CD8-positive, alpha-beta memory T cell (primary cell): Measurements from ENCODE around the gene DENND1A. TPM values are rescaled to one million over a fixed set of nuclear protein-coding genes. Genes with fewer than 3 reads are reported as not detected.

Experiments
- CTCF ChIA-PET: fragments of 350-600 bp; sonication (Branson Sonifier 250); formaldehyde crosslinking; loops from one replicate; lab custom pipeline; 2021; ENCODE audit warnings: antibody characterized with exemption; lab: Charles Lee
- POLR2A ChIA-PET: fragments of 350-600 bp; sonication (Branson Sonifier 250); formaldehyde crosslinking; loops from one replicate; lab custom pipeline; 2021; ENCODE audit warnings: antibody characterized with exemption; lab: Charles Lee
- DNase-seq, 5 donors: peaks; one replicate each; pipeline versions ENCODE4 v3.0.0 to v3.0.0-alpha.2; 2020 to 2022; ENCODE audit warnings: mixed read lengths in 1 of 5
- H3K27ac ChIP-seq: one replicate; pipeline ENCODE4 v1.7.0; 2013; ENCODE audit warnings: low read depth, mild to moderate bottlenecking, low read length, moderate library complexity
- H3K27me3 ChIP-seq: 2 replicates; pipeline ENCODE4 v1.7.0; 2013; ENCODE audit warnings: low read length, mild to moderate bottlenecking; ENCODE audit not compliant: insufficient read depth, poor library complexity, severe bottlenecking
- H3K36me3 ChIP-seq: 2 replicates; pipeline ENCODE4 v1.7.0; 2013; ENCODE audit warnings: mild to moderate bottlenecking, low read length, moderate library complexity; ENCODE audit not compliant: insufficient read depth
- H3K4me1 ChIP-seq: 2 replicates; pipeline ENCODE4 v1.7.0; 2013; ENCODE audit warnings: mild to moderate bottlenecking, low read length, moderate library complexity; ENCODE audit not compliant: insufficient read depth
- H3K4me3 ChIP-seq: 2 replicates; pipeline ENCODE4 v1.7.0; 2013; ENCODE audit warnings: mild to moderate bottlenecking, low read length
- H3K9me3 ChIP-seq: 2 replicates; pipeline ENCODE4 v1.7.0; 2013; ENCODE audit warnings: mild to moderate bottlenecking, low read length
- H3K27ac Mint-ChIP-seq, 8 donors: one replicate each; pipeline ENCODE4 v1.8.0; 2020 to 2021; ENCODE audit warnings: mixed read lengths in 8 of 8, mild to moderate bottlenecking in 6 of 8, inconsistent platforms in 3 of 8, moderate library complexity in 3 of 8
- H3K27me3 Mint-ChIP-seq, 2 donors: one replicate each; pipeline ENCODE4 v1.8.0; 2020 to 2021; ENCODE audit warnings: mixed read lengths in 2 of 2, mild to moderate bottlenecking in 1 of 2, moderate library complexity in 1 of 2
- H3K36me3 Mint-ChIP-seq, 3 donors: one replicate each; pipeline ENCODE4 v1.8.0; 2020 to 2021; ENCODE audit warnings: mixed read lengths in 3 of 3, inconsistent platforms in 1 of 3, mild to moderate bottlenecking in 1 of 3
- H3K4me1 Mint-ChIP-seq, 3 donors: one replicate each; pipeline ENCODE4 v1.8.0; 2020 to 2021; ENCODE audit warnings: mixed read lengths in 3 of 3, inconsistent platforms in 1 of 3, mild to moderate bottlenecking in 1 of 3
- H3K4me3 Mint-ChIP-seq, 7 donors: one replicate each; pipeline ENCODE4 v1.8.0; 2020 to 2021; ENCODE audit warnings: mixed read lengths in 7 of 7, mild to moderate bottlenecking in 6 of 7, moderate library complexity in 4 of 7, inconsistent platforms in 2 of 7
- H3K9me3 Mint-ChIP-seq, 5 donors: one replicate each; pipeline ENCODE4 v1.8.0; 2020 to 2022; ENCODE audit warnings: mixed read lengths in 5 of 5, mild to moderate bottlenecking in 3 of 5, moderate library complexity in 2 of 5, inconsistent platforms in 1 of 5
- polyA plus RNA-seq: library from polyadenylated mRNA; unstranded; fragments of 300-500 nt; fragmentation: Illumina TruSeq; gene quantifications from one replicate; pipeline ENCODE4 v1.2.3, GENCODE V29; 2021
- total RNA-seq, 2 experiments: library from RNA; stranded (reverse); gene quantifications; one replicate each; pipeline ENCODE4 v1.2.3, GENCODE V29; 2021

The DENND1A gene
- total and polyA plus RNA-seq, 3 experiments from 2014 or later = 7.2 to 15.1 (median 15.0) TPM

DNA sequence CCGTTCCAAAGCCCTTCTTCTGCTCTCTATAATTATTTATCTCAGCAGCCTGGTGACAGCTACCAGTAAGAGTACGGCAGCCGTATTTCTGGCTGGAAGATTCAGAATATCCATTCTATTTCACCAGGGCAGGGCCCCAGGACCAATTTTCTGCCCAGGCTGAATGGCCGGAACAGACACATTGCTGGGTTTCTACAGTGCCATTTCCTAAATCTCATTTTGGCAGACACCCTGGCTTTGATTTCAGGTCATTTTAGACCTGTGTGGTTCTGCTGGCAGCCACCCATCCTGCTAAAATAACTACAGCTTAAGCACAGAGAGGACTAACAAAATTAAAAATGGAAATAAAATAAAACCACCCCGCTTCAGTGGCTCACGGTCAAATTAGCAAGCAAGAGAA lies 478.9 kb downstream of the DENND1A start:
- Histone ChIP-seq H3K4me3 (no peak overlapping the region), H3K27ac (no peak overlapping the region), H3K4me1 (no peaks in the 10 kb centered on the region), H3K27me3 (no peaks in the 10 kb centered on the region), H3K9me3 (no peaks in the 10 kb centered on the region), H3K36me3 (no peaks in the 10 kb centered on the region)
- CTCF ChIA-PET = no interaction called here
- POLR2A ChIA-PET = no interaction called here
- H3K27ac Mint-ChIP-seq = no peak overlapping the region
- peaks cover 0 to 53% (median 25%) of the 10 kb centered on the region in 3 donors for H3K36me3 Mint-ChIP-seq
- no peaks in the 10 kb centered on the region for H3K27me3 Mint-ChIP-seq
- H3K9me3 Mint-ChIP-seq = no peaks in the 10 kb centered on the region
- no peaks in the 10 kb centered on the region for H3K4me1 Mint-ChIP-seq
- no peak overlapping the region for H3K4me3 Mint-ChIP-seq
- no peak for DNase-seq

DNA sequence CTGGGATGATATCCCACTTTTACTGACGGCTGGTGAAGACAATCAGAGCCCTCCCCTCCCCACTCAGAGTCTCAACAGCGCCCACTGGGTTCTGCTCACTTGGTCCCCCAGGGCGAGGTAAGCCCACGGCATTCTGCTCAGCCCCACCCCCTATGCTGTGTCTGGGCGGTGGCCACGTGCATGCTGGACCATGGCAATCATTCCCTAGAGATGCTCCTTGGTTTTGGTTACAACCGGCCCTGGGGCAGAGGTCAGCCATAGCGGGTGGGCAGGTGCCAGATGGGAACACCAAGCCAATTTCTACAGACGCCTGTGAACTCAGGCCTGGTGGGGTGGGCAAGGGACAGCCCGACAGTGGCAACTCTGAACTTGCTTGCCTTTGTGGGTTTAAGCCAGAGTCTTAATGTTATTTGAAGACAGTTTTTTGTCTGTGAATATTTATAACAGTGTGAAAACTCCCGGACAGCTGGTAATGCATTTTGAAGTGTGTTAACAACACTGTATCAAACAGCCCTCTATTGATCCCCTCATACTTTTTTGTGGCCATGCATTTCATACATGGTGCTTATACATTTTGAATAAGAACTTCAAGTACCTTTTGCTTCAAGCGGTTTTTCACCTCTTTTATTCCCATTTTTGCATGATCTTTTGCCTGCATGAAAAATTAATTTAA lies 479.7 kb downstream of the DENND1A start:
- Histone ChIP-seq H3K36me3 (no peaks in the 10 kb centered on the region), H3K9me3 (no peaks in the 10 kb centered on the region), H3K4me3 (no peak overlapping the region), H3K27ac (no peak overlapping the region), H3K4me1 (no peaks in the 10 kb centered on the region), H3K27me3 (no peaks in the 10 kb centered on the region)
- no peak for DNase-seq
- CTCF ChIA-PET = no interaction called here
- no peaks in the 10 kb centered on the region for H3K27me3 Mint-ChIP-seq
- POLR2A ChIA-PET = no interaction called here
- no peaks in the 10 kb centered on the region for H3K9me3 Mint-ChIP-seq
- H3K4me1 Mint-ChIP-seq = no peaks in the 10 kb centered on the region
- no peak overlapping the region for H3K27ac Mint-ChIP-seq
- H3K36me3 Mint-ChIP-seq = peaks cover 0 to 48% (median 27%) of the 10 kb centered on the region in 3 donors
- no peak overlapping the region for H3K4me3 Mint-ChIP-seq

DNA sequence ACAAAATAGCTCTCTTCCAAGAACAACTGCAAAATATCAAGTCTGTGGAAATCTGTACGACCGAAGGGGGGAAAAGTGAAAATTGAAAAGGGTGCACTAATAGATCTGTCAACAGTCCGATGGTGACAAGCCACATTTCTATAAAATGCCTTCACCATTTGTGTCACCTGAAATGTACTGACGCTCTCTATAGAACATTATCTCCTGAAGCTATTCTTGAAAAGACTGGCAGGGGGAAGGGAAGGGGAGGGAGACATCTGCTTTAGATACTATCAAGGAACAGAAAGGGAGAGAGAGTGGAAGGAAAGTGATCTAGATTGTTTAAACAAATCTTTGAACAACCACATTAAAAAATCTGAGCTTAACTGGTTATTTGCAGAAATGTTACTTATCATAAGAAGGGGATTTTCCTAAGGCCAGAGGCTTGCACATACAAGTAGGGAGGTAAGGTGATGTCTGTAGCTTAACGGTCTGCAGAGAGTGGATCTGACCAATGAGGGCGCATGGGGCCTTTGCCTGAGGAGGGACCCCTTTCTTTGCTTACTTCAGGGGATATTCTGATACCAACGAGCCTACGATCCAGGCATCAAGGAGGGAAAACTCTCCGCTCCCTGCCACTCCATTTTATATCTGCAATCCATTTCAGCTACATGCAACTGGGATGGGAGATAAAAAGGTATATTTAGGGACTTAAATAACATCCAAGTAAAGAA lies 481.8 kb downstream of the DENND1A start:
- POLR2A ChIA-PET = no interaction called here
- H3K4me3 ChIP-seq = no peak overlapping the region
- DNase-seq = no peak
- H3K27me3 Mint-ChIP-seq = no peaks in the 10 kb centered on the region
- no peaks in the 10 kb centered on the region for H3K36me3 ChIP-seq
- no peak overlapping the region for H3K27ac ChIP-seq
- peaks cover 0 to 42% (median 27%) of the 10 kb centered on the region in 3 donors for H3K36me3 Mint-ChIP-seq
- CTCF ChIA-PET = no interaction called here
- H3K4me1 ChIP-seq = no peaks in the 10 kb centered on the region
- H3K4me1 Mint-ChIP-seq = no peaks in the 10 kb centered on the region
- no peaks in the 10 kb centered on the region for H3K27me3 ChIP-seq
- no peak overlapping the region for H3K4me3 Mint-ChIP-seq
- H3K9me3 Mint-ChIP-seq = no peaks in the 10 kb centered on the region
- no peaks in the 10 kb centered on the region for H3K9me3 ChIP-seq
- no peak overlapping the region for H3K27ac Mint-ChIP-seq

DNA sequence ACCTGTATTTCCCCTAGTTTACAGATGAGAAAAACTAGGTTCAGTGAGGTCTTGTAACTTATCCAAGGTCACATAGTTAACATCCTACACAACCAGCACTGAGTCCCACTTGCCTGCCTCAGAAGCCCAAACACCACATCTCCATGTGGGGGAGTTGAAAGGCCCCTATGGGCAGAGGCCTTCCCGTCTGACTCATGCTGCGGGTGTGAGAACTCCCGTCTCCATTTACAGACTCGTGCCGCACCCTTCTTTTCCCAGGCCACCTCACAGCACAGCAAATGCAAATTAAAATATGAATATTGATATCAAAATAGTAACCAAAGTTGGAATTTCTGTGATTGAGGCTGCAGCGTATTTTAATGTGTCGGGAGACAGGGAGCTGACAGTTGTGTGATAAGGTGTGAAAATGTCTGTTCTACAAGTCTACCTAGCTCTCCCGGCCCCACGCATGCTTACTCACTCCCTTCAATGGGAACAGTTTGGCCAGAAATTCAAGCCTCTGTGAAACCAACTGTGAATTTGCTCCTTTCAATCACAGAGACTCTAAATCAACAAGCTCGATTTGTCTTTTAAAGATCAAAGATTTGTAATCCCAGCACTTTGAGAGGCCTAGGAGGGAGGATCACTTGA lies 483.8 kb downstream of the DENND1A start:
- ChIA-PET POLR2A (no interaction called here), CTCF (no interaction called here)
- Mint-ChIP-seq H3K27me3 (no peaks in the 10 kb centered on the region), H3K9me3 (no peaks in the 10 kb centered on the region), H3K4me3 (no peak overlapping the region), H3K27ac (no peak overlapping the region), H3K36me3 (peaks cover 0 to 29% (median 22%) of the 10 kb centered on the region in 3 donors), H3K4me1 (no peaks in the 10 kb centered on the region)
- H3K9me3 ChIP-seq = no peaks in the 10 kb centered on the region
- no peak for DNase-seq
- H3K27me3 ChIP-seq = no peaks in the 10 kb centered on the region
- no peak overlapping the region for H3K4me3 ChIP-seq
- H3K4me1 ChIP-seq = no peaks in the 10 kb centered on the region
- H3K27ac ChIP-seq = no peak overlapping the region
- H3K36me3 ChIP-seq = no peaks in the 10 kb centered on the region

DNA sequence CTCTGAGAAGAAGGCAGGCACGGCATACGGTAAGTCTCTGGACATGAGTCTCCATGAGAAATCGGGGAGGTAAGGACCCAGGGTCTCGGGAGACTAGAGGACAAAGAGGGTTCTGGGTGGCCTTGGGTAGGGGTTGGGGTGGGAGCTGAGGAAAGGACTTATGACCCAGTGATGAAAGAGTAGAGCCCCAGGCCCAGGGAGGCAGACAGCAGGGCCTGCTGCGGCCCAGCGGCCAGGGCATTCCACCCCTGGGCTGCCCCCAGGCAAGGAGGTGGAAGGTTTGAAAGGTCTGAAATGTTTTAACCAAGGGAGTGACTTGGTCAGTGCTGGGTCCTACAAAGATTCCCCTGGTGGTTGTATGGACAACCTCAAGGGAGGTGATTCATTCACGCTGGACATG lies 484.8 kb downstream of the DENND1A start:
- ChIA-PET CTCF (no interaction called here), POLR2A (no interaction called here)
- Histone ChIP-seq H3K27ac (no peak overlapping the region), H3K4me1 (no peaks in the 10 kb centered on the region), H3K4me3 (no peak overlapping the region), H3K27me3 (no peaks in the 10 kb centered on the region), H3K9me3 (no peaks in the 10 kb centered on the region), H3K36me3 (no peaks in the 10 kb centered on the region)
- Mint-ChIP-seq H3K27me3 (no peaks in the 10 kb centered on the region), H3K36me3 (peaks cover 0 to 27% (median 19%) of the 10 kb centered on the region in 3 donors), H3K27ac (no peak overlapping the region), H3K4me1 (no peaks in the 10 kb centered on the region), H3K9me3 (no peaks in the 10 kb centered on the region), H3K4me3 (no peak overlapping the region)
- DNase-seq = no peak

DNA sequence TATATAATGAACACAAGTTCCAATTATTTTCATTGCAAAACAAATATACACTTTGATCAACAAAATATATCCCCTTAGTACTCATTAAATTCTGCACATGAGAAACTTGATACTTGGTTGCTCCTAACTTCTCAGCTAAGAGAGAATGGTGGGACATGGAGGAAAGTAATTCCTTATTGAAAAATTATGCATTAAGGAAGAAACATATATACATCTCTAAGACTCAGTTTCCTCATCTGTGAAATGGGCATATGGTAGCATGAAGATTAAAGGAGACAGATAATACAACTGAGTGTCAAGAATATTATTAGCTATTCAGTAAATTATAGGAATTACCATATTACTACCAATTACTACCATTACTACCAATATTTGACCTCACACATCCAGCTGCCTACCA lies 488.2 kb downstream of the DENND1A start:
- Mint-ChIP-seq H3K4me3 (no peak overlapping the region), H3K36me3 (peaks cover 0 to 46% (median 23%) of the 10 kb centered on the region in 3 donors), H3K27me3 (no peaks in the 10 kb centered on the region), H3K27ac (no peak overlapping the region), H3K9me3 (no peaks in the 10 kb centered on the region), H3K4me1 (no peaks in the 10 kb centered on the region)
- no peak overlapping the region for H3K4me3 ChIP-seq
- DNase-seq = no peak
- H3K9me3 ChIP-seq = no peaks in the 10 kb centered on the region
- CTCF ChIA-PET = no interaction called here
- H3K4me1 ChIP-seq = no peaks in the 10 kb centered on the region
- H3K27me3 ChIP-seq = no peaks in the 10 kb centered on the region
- POLR2A ChIA-PET = interaction anchor here (0.6 kb wide), 1 partner anchor 23 kb away, joined by 3 read pairs; no protein-coding TSS in a partner anchor
- H3K27ac ChIP-seq = no peak overlapping the region
- no peaks in the 10 kb centered on the region for H3K36me3 ChIP-seq

DNA sequence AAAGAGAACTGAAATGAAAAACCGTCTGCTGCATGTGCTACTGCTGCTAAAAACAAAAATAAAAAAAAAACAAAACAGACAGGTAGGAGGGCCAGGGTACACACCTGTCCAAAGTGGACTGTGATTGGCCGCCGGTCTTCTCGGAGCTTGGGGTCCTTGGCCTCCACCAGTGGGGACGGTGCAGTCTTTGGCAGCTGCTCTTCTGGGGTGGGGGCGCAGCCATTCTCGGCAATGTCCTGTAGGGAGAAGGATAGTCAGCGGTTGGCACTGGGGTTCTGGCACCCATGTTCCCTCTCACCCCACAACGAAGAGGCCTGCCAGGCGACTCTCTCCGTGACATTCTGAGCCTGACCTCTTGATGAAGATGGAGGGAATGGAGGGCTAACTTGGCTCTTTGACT lies 489.7 kb downstream of the DENND1A start:
- no peaks in the 10 kb centered on the region for H3K4me1 ChIP-seq
- H3K9me3 Mint-ChIP-seq = no peaks in the 10 kb centered on the region
- peaks cover 0 to 54% (median 16%) of the 10 kb centered on the region in 3 donors for H3K36me3 Mint-ChIP-seq
- H3K4me1 Mint-ChIP-seq = no peaks in the 10 kb centered on the region
- H3K27me3 Mint-ChIP-seq = no peaks in the 10 kb centered on the region
- CTCF ChIA-PET = no interaction called here
- no peak overlapping the region for H3K4me3 ChIP-seq
- H3K4me3 Mint-ChIP-seq = no peak overlapping the region
- no peak overlapping the region for H3K27ac Mint-ChIP-seq
- DNase-seq = no peak
- no peaks in the 10 kb centered on the region for H3K36me3 ChIP-seq
- POLR2A ChIA-PET = no interaction called here
- H3K27ac ChIP-seq = no peak overlapping the region
- H3K9me3 ChIP-seq = no peaks in the 10 kb centered on the region
- H3K27me3 ChIP-seq = no peaks in the 10 kb centered on the region

DNA sequence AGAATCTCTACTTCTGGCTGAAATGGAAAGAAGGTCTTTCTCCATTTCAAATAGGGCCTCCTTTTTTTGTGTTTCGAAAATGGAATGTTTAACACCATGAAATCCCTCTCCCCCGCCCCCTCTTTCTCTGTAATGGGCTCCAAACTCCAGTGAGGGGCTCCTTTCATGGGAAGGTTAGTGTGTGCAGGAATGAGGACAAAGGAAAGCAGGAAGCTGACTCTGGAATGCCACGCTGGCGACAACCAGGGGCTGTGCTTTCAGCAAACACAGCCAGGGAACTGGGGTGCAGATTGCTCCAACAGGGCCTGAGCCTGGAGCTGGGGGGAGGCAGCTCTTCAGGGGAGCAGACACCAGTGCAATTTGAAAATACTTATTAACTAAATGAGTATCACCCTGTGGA lies 491.1 kb downstream of the DENND1A start:
- H3K27me3 Mint-ChIP-seq = no peaks in the 10 kb centered on the region
- ChIA-PET CTCF (no interaction called here), POLR2A (no interaction called here)
- Histone ChIP-seq H3K9me3 (no peaks in the 10 kb centered on the region), H3K36me3 (no peaks in the 10 kb centered on the region), H3K27ac (no peak overlapping the region), H3K4me3 (no peak overlapping the region), H3K4me1 (no peaks in the 10 kb centered on the region), H3K27me3 (no peaks in the 10 kb centered on the region)
- DNase-seq = no peak
- peaks cover 0 to 2% (median 0%) of the 10 kb centered on the region in 3 donors for H3K4me1 Mint-ChIP-seq
- H3K9me3 Mint-ChIP-seq = no peaks in the 10 kb centered on the region
- H3K36me3 Mint-ChIP-seq = peaks cover 5 to 62% (median 16%) of the 10 kb centered on the region in 3 donors
- H3K4me3 Mint-ChIP-seq = no peak overlapping the region
- no peak overlapping the region for H3K27ac Mint-ChIP-seq
